Stimulated activated CD4-positive, alpha-beta T cell treated with anti-CD3 and anti-CD28 coated beads, Interleukin-12 subunit alpha, Interleukin-12 subunit beta, amount 100 ng/mL, for 4 hours (primary cell): ENCODE results near the gene LAGE3.

Source experiments
- DNase-seq: peaks from one replicate; pipeline ENCODE4 v3.0.0-alpha.2; 2020

Gene LAGE3

DNA sequence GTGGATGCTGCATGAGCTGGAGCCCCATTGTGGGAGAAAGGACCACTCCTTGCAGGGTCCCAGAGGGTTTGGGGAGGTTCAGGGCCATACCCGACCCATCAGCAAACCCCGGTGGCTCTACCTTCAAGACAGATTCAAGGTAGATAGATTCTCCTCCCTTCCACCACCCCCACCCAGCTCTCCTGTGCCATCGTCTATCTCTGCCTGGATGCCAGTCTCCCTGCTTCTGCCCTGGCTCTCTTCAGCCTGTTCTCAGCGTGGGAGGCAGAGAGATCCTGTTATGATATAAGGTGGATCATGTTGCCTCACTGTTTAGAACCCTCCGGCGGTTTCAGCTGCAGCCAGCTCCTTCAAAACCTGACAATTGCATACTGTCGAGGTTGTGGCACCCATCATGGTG is 5.4 kb downstream of the LAGE3 start:
- no peak for DNase-seq

DNA sequence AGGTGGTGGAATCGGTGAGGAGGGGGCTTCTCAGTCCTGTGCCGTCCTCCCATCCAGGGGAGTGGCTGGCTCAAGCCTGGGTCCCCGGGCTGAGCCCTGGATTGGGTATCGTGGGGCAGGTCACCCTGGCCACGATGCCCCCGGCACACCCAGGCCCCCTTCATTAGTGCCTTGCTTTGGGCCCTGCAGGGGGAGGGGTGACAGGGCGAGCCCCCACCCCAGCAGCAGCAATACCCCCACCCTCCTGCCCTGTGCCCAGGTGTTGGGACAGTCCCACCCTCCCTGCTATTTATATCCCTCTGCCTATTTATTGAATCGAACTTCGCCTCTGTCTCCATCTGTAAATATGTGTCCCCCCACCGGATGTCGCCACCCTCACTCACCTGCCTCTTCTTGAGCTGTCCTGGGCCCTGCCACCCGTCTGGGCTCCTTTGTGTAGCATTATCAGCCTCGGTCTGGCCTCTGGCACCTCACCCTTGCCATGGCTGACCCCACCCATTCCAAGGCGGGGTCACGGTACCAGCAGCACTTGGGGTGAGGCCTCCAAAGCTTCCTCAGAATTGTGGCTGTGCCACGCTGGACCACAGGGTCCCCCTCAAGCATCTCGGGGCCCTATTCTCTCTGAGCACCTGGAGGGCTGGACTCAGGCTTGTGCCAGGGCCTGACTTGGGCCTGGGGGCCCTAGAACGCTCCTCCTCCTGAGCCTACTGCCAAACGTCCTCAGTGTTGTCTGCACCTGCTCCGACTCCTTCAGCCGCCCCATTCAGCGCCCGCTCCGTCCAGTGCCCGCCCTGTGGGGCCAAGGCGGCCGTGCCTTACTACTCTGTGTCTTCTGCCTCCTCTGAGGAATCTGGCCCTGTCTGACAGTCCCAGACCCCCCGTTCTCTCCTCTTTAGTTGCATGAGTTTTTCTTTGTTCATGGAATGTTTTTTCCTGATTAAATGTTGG is 6.1 kb downstream of the LAGE3 start:
- DNase-seq: no peak

DNA sequence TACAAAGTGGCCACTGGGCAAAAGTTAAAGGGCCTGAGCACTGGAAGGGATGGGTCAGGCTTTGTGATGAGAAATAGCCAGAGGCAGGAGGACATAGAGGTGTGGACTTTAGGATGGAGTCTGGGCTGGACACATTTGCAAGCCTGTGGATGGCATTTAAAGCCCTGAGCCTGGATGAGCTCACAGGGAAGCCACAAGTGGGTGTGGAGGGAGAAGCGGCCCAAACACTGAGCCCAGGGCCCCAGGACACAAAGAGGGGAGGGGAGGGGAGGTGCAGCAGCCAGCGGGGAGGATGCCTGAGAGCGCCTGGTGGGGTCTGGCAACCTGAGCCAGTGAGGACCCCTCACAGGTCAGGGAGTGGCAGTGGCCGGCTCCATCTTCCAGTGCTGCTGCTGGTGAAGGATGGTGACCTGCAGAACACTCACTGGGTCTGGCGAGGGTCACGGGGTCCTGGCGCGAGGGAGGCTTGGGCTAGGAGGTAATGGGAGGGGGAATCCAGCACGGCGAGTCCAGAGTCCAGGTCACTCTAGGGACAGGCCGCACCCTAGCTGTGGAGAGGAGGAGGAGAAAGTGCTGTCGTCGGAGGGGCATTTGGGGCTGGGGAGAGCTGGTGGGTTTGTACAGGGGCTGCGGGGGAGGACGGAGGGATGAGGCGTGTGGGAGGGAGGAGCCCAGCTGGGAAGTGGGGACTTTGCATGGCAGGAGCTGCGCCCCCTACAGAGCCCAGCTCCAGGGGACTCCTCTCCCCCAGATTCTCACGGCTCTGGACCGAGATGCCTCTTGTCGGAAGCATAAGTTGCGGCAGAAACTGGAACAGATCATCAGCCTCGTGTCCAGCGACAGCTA is 7.0 kb downstream of the LAGE3 start:
- no peak for DNase-seq

DNA sequence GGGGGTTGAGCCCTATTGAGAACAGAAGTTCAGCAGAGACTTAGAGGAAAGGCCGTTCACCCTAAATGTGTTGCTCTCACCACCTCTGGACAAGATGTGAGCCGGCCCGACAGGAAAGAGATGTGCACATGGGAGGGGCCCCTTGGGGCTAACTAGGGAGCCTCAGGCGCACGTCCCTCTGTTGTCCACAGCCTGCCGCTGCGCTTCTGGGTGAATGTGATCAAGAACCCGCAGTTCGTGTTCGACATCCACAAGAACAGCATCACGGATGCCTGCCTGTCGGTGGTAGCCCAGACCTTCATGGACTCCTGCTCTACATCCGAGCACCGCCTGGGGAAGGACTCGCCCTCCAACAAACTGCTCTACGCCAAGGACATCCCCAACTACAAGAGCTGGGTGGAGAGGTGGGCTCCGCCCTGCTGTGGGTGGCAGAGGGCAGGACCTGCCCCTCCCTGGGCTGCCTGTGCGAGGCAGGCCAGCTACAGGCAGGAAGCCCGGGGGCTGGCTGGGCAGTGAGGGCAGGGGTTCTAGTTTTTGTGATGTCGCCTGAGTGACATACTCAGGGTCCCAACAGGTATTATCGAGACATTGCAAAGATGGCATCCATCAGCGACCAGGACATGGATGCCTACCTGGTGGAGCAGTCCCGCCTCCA is 8.0 kb downstream of the LAGE3 start:
- DNase-seq: no peak

DNA sequence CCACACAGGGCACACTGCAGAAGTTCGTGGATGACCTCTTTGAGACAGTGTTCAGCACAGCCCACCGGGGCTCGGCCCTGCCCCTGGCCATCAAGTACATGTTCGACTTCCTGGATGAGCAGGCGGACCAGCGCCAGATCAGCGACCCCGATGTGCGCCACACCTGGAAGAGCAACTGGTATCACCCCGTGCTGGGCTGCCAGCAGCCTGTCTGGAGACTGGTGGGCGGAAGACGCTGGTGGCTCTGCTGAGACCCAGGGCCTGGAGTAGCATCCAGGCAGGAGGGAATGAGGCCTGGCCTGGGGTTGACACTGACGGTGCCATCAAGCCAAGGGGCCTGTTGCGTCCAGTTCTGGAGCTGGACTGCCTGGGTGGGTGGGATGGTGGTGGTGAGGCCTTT is 8.6 kb downstream of the LAGE3 start:
- DNase-seq: no peak

DNA sequence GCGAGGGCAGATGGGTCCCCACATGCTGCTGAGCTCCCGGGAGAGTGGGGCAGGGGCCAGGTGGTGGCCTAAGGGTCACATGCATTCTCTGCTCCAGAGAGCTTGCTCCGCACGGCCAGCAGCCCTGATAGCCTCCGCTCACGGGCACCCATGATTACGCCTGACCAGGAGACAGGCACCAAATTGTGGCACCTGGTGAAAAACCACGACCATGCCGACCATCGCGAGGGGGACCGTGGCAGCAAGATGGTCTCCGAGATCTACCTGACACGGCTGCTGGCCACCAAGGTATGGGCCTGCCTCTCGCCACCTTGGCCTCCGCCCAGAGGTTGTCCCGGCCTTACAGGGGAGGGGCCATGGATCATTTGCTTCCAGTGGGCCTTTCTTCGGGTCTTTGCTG is 9.2 kb downstream of the LAGE3 start:
- DNase-seq: no peak

DNA sequence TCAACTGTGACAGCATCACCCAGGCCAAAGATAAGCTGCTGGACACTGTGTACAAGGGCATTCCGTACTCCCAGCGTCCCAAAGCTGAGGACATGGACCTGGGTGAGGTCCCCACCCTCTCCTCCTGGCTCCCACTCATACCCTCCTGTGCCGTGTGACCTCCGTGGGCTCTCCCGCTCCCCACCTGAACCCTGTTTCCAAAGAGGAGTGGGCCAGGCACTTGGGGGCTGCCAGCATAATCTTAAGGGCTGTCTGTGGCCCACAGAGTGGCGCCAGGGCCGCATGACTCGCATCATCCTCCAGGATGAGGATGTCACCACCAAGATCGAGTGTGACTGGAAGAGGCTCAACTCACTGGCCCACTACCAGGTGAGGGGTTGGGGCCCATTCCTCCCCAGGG is 10.0 kb downstream of the LAGE3 start:
- DNase-seq: no peak

DNA sequence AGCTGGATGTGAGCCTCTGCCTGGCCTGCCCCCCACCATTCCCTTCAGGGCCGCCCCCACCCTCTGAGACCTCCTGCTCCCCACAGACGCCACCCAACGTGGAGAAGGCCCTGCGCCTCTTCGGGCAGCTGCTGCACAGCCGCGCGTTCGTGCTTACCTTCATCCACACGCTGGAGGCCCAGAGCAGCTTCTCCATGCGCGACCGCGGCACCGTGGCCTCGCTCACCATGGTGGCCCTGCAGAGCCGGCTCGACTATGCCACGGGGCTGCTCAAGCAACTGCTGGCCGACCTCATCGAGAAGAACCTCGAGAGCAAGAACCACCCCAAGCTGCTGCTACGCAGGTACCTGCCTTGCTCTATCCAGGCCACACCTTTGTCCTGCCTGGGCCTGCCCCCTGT is 10.9 kb downstream of the LAGE3 start:
- DNase-seq: no peak

DNA sequence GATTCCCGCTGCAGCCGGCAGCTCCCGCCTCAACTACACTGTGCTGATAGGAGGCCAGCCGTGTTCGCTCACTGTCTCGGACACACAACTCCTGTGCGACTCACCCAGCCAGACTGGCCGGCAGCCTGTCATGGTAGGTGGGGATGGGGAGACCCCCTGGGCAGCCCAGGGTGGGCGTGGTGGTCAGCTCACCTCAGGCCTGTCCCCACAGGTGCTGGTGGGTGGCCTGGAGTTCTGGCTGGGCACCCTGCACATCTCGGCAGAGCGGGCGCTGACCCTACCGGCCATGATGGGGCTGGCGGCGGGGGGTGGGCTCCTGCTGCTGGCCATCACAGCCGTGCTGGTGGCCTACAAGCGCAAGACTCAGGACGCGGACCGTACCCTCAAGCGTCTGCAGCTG is 11.5 kb downstream of the LAGE3 start:
- no peak for DNase-seq

DNA sequence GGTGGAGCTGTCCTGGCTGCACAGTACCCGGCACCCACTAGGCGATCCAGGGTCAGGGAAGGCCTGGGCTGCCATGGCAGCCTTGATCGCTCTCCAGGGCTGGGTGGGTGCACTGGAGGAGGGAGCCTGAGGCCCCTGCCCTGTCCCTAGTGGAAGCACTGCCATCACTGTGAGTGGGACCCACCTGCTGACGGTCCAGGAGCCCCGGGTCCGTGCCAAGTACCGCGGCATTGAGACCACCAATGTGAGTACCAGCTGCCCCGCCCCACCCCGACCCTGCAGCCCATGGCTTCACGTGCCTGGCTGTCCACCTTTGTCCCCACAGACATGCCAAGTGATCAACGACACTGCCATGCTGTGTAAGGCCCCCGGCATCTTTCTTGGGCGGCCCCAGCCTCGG is 12.2 kb downstream of the LAGE3 start:
- DNase-seq: no peak

DNA sequence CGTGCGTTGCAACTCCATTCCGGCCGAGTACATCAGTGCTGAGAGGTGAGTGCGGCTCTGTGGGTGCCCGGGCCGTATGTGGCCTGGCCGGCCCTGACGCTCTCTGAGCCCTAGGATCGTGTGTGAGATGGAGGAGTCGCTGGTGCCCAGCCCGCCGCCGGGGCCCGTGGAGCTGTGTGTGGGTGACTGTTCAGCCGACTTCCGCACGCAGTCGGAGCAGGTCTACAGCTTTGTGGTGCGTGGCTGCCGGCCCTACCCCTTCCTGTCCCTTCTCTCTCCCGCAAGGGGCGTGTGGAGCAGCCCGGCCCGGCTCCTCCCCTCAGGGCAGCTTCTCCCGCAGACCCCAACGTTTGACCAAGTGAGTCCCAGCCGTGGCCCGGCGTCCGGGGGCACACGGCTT is 13.0 kb downstream of the LAGE3 start:
- no peak for DNase-seq

DNA sequence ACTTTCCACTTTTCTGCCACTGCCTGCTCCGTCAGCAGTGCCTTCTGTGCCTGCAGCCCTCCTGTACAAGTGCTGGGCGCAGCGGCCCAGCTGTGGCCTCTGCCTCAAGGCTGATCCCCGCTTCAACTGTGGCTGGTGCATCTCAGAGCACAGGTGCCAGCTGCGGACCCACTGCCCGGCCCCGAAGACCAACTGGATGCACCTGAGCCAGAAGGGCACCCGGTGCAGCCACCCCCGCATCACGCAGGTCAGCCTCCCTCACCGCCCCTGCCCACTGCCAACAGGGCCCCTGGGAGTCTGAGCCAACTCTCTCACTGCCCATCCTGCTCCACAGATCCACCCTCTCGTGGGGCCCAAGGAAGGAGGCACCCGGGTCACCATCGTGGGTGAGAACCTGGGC is 13.5 kb downstream of the LAGE3 start:
- DNase-seq: no peak

DNA sequence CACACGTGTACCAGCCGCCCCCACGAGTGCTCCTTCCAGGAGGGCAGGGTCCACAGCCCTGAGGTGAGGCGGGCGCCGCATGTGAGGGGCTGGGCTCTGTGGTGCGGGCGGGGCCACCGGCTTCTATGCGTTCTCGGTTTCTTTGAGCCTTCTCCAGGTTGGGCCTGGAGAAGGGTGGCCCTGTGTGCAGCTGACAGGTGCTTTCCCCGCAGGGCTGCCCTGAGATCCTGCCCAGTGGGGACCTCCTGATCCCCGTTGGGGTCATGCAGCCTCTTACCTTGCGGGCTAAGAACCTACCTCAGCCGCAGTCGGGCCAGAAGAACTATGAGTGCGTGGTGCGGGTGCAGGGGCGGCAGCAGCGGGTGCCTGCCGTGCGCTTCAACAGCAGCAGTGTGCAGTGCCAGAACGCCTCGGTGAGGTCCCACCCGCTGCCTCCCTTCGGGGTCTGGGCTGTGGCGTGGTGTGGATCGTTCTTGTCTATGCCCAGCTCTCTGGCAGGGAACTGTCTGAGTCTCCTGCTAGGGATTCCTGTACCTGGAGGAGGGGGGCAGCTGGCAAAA is 14.2 kb downstream of the LAGE3 start:
- no peak for DNase-seq

DNA sequence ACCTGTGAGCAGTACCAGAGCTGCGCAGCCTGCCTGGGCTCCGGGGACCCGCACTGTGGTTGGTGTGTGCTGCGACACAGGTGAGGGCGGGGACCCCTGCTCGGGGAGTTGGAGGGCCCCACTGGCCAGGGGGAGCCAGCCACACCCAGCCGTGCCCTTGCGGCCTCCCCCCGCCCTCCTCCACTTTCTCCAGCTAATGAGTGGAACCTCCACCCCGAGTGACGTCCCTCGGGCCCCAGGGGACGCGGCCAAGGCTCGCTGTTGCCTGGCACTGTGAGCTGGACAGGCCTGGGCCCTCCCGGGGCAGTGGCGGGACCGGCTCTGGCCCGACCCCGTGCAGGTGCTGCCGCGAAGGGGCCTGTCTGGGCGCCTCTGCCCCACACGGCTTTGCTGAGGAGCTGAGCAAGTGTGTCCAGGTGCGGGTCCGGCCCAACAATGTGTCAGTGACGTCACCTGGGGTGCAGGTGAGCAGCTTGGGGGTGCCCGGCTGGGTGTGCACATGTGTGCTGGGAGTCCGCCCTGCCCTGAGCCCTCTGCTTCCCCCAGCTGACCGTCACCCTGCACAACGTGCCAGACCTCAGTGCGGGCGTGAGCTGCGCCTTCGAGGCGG is 15.4 kb downstream of the LAGE3 start:
- DNase-seq: no peak

DNA sequence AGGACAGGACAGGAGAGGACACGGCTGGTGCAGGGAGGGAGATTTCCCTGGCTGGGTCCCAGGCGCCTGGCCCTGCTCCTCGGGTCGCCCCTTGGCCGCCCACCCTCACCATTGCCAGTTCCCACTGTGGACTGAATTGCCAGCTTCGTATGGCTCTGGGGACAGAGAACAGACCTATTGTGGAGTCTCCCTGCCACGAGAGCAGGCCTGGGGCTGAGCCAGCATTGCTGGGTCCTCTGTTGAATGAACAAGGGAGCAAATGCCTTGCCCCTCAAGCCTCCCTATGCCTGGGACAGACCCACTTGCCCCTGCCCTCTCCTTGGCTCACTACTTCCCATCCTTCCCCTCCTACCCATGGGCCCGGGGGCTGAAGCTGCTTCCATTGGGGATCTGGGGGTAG is 16.7 kb downstream of the LAGE3 start:
- DNase-seq: no peak

DNA sequence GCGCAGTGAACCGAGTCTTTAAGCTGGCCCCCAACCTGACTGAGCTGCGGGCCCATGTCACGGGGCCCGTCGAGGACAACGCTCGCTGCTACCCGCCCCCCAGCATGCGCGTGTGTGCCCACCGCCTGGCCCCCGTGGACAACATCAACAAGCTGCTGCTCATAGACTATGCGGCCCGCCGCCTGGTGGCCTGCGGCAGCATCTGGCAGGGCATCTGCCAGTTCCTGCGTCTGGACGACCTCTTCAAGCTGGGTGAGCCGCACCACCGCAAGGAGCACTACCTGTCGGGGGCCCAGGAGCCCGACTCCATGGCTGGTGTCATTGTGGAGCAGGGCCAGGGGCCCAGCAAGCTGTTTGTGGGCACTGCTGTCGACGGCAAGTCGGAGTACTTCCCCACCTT is 18.8 kb downstream of the LAGE3 start:
- no peak for DNase-seq

DNA sequence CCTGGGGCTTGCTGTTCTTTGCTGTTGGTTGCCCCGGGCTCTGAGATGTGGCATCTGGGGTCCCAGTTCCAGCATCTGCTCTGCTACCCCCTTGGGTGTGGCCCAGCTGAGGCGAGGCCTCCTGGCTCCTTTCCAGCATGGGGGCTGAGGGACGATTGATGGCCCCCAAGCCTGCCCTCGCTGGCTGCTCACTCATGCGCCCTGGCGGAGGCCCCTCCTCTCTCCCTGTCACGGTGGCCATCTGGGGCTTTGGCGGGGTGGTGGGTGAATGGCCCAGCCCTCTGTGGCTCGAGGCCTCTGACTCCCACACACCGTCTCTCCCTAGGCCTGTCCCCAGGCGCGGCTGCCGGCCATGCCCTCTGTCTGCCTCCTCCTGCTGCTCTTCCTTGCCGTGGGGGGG is 19.2 kb downstream of the LAGE3 start:
- no peak for DNase-seq

DNA sequence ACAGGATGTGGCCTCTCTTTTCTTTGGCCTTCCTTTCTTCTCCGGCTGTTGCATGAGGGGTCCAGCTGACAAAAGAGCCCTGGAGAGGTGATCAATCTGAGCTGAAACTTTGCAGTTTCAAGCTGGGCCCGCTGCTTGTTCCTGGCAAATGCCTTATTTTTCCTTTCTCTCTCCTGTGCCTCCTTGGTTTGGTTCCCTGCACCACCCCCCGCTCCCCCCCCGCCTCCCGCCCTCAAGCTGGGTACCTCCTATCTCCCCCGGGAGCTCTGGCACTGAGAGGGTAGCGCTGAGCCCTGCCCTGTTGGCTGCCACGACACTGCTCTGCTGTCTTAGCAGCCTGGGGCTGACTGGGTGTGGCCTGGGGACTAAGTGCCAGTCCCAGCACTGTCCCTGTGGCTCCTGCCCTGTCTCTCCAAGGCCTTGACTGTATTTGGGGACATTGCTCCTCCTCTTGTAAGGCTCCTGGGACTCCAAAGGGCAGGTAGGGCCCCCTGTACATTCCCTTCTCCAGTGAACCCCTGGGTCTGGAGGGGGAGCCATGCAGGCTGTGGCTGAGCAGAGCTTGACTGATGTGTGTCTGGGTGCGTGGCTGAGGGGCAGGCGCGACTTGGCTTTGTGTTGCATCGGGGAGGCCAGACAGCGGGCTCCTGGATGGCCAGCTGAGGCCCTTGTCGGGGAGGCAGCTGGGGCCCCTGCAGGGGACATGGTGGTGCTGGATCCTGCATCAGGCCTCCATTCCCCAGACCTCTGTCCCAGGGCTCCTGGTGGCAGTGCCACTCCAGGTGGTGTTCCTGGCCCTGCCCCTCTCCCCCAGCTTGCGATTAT is 19.9 kb downstream of the LAGE3 start:
- no peak for DNase-seq

DNA sequence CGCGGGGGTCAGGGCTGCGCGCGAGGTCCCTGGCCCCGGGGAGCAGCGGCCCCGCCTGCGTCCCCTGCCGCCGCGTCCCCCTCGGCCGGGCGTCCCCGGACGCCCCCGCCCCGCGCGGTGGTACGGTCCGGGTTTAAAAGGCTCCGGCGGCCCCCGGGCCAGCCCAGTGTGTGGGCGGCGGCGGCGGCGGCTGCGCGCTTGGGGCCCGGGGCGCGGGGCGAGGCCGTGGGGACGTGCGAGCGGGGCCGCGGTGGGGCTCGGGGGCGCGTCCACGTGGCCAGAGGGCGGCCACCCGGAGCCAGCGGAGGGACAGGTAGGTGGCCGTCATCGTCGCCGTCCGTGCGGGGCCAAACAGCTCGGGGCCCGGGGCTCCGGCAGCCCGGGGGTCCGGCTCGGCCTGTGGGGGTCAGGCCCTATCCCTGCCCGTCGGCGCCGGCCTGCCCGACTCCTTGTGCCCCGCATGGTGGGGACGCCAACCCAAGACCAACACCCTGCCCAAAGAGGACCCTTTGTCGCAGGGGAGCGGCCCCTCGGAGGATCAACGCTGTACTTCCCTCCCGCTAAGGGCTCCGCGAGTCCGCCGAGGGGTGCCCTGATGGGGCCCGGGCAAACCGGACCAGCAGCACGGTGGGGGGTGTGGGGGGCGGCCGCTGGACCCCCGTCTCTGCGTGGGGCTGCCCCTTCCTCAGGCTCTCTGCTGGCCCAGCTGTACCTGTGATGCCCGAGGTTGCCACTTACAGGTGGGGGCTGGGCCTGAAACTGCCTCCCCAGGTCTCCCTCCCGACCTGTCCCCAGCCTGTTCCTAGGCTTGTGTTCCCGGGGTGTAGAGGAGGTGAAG is 20.7 kb downstream of the LAGE3 start, which contains the start of gene PLXNA3:
TSS of gene PLXNA3 (plus strand) at position 166 of the 838 bp plus-strand sequence. CDS start 1,903 bp downstream, outside the sequence.
- peak; percentile 62 for DNase-seq

DNA sequence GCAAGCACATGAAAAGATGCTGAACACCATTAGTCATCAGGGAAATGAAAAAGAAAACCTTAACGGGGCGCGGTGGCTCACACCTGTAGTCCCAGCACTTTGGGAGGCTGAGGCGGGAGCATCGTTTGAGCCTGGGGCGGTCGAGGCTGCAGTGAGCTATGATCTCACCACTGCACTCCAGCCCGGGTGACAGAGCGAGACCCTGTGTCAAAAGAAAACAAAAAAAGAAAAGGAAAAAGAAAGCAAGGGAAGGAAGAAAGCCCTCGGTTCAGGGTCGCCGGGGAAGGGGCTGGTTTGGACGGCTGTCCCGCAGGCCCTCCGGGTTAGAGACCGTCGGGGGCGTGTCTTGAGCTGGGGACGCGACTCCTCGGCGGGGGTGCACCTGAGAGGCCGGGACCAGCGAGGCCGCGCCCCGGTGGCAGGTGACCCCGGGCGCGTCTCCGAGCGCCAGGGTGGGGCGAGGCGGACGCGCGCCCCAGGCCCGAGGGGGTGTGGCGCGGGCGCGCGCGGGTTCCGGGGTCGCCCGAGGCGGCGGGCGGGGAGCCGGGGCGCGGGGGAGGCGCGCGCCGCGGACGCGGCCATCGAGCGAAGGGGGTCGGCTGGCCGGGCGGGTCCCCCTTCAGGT is 21.5 kb downstream of the LAGE3 start:
- DNase-seq: peak; percentile 41
